GM12891 (cell line): ENCODE measurements around the gene STAB1.

ENCODE experiments used
- PAX5 ChIP-seq: IDR thresholded peaks from 2 replicates; pipeline ENCODE4 v1.6.1; 2011; ENCODE audit warnings: low read length, moderate library complexity, mild to moderate bottlenecking; ENCODE audit not compliant: insufficient read depth, severe bottlenecking
- POLR2A ChIP-seq: IDR thresholded peaks from 2 replicates; pipeline ENCODE4 v1.6.1; 2011; ENCODE audit warnings: low read depth, low read length, control low read depth
- POLR2AphosphoS5 ChIP-seq: IDR thresholded peaks from 2 replicates; pipeline ENCODE4 v1.6.1; 2011; ENCODE audit warnings: low read depth, low read length, control low read depth
- POU2F2 ChIP-seq: IDR thresholded peaks from 2 replicates; pipeline ENCODE4 v1.6.1; 2011; ENCODE audit warnings: low read depth, mild to moderate bottlenecking, control low read depth, low read length, moderate library complexity
- SPI1 ChIP-seq: IDR thresholded peaks from 2 replicates; pipeline ENCODE4 v1.6.1; 2011; ENCODE audit warnings: low read depth, low read length, control low read depth
- TAF1 ChIP-seq: IDR thresholded peaks from 2 replicates; pipeline ENCODE4 v1.6.1; 2011; ENCODE audit warnings: low read depth, low read length, control low read depth

DNA sequence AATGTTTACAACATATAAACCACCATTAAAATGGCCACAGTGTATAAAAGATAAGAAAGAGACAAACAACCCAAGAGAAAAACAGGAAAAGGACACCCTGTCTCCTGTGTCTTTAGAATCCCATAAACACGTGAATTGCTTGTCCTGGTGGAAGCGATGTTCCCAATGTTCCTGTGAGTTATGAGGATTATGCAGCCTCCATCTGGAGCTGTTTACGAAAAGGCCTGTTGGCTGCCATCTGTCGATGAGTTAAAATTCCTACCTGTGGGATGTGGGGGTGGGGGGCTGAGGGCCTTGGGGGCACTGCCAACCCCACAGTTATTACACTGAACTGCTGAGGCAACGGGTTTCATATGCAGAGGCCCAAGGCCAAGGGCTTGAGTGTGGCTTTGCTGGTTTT, 26.1 kb upstream of the STAB1 start:
- no peak for TF ChIP-seq PAX5
- no peak for TF ChIP-seq TAF1
- TF ChIP-seq POLR2A: no peak
- no peak for TF ChIP-seq POLR2AphosphoS5
- no peak for TF ChIP-seq SPI1
- TF ChIP-seq POU2F2: no peak
